ENCODE measurements around the gene PDGFA.

GRCh38 chr7:509426-510130 is 10.1 kb downstream of the PDGFA start:
- TF ChIP-seq TAF1 (IDR thresholded peaks at IDR 0.05; ENCODE audit: borderline replicate concordance, insufficient read depth, low read length), result no peak
- TF ChIP-seq REST (IDR thresholded peaks at IDR 0.05; ENCODE audit: insufficient read depth in 1 of 2, low read depth in 2 of 2, low read length in 2 of 2), result no peak
- no peak for TF ChIP-seq SIN3A (IDR thresholded peaks at IDR 0.05; ENCODE audit: borderline replicate concordance, insufficient read depth, low read length)
- TF ChIP-seq POLR2AphosphoS5 (IDR thresholded peaks at IDR 0.05; ENCODE audit: low read depth, low read length), result no peak
- TF ChIP-seq FOXP2 (optimal IDR thresholded peaks at IDR 0.05; ENCODE audit: borderline replicate concordance, extremely low read depth, extremely low read length, insufficient read depth), result no peak
